Prostate gland (tissue), 2 donors: ENCODE results near the gene CLEC2D.

ENCODE experiments used
- POLR2A ChIP-seq: fragments of 450-650 bp; IDR thresholded peaks from one replicate; pipeline ENCODE4 v1.6.1; 2016; ENCODE audit warnings: antibody characterized with exemption, mild to moderate bottlenecking
- POLR2AphosphoS5 ChIP-seq: sonication (generic); formaldehyde crosslinking; IDR thresholded peaks from one replicate; pipeline ENCODE4 v1.6.1; 2017; ENCODE audit warnings: antibody characterized with exemption
- TF ChIP-seq, protein P1 (sequence below), 4 experiments: fragments of 200-600 bp in 2 of 4; fragments of 450-650 bp in 2 of 4; sonication (generic) in 2 of 4; IDR thresholded peaks; 1 replicate in 3 of 4; 2 replicates in 1 of 4; pipeline ENCODE4 v1.5.1; 2016 to 2019; ENCODE audit warnings: antibody characterized with exemption in 4 of 4, mild to moderate bottlenecking in 2 of 4, moderate library complexity in 2 of 4

DNA sequence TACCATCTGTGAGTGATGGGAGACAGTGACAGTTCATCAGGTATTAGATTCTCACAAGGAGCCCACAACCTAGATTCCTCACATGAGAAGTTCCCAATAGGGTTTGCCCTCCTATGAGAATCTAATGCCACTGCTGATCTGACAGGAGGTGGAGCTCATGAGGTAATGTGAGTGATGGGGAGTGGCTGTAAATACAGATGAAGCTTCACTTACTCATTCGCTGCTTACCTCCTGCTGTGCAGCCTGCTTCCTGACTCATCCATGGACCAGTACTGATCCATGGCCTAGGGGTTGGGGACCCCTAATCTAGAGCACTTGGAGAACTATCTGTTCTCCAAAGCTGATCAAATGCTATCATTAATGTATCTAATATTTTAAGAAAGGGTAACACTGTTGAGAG, 17.7 kb downstream of the CLEC2D start:
- TF ChIP-seq POLR2A, result no peak
- TF ChIP-seq, protein P1, sequence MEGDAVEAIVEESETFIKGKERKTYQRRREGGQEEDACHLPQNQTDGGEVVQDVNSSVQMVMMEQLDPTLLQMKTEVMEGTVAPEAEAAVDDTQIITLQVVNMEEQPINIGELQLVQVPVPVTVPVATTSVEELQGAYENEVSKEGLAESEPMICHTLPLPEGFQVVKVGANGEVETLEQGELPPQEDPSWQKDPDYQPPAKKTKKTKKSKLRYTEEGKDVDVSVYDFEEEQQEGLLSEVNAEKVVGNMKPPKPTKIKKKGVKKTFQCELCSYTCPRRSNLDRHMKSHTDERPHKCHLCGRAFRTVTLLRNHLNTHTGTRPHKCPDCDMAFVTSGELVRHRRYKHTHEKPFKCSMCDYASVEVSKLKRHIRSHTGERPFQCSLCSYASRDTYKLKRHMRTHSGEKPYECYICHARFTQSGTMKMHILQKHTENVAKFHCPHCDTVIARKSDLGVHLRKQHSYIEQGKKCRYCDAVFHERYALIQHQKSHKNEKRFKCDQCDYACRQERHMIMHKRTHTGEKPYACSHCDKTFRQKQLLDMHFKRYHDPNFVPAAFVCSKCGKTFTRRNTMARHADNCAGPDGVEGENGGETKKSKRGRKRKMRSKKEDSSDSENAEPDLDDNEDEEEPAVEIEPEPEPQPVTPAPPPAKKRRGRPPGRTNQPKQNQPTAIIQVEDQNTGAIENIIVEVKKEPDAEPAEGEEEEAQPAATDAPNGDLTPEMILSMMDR (IDR thresholded peaks at IDR 0.05), result no peak
- TF ChIP-seq POLR2AphosphoS5, result no peak
